ENCODE data around the gene POTEF. TPM values are rescaled to one million over a fixed set of nuclear protein-coding genes. Genes with fewer than 3 reads are reported as not detected.
"Not testable (repeated sequence)": the region's sequence is repeated elsewhere in the genome, so short reads cannot be mapped to it uniquely, and the experiment has no call there.

POTEF gene
- total RNA-seq = 0.30 TPM in 1 of 2 replicates, not detected in the other
- long read RNA-seq = 0 reads

GRCh38 chr2:130129120-130129829 is at the start of gene POTEF:
TSS of gene POTEF (minus strand) at chr2:130129222. CDS start at chr2:130120515, 8,707 bp downstream.
- H3K36me3 Mint-ChIP-seq (ENCODE audit: unreplicated experiment); H3K4me3 Mint-ChIP-seq (ENCODE audit: unreplicated experiment); H3K27me3 Mint-ChIP-seq (ENCODE audit: unreplicated experiment); H3K4me1 Mint-ChIP-seq (ENCODE audit: unreplicated experiment); H3K27ac Mint-ChIP-seq (ENCODE audit: unreplicated experiment); H3K9me3 Mint-ChIP-seq (ENCODE audit: unreplicated experiment): not testable (repeated sequence)
- DNase-seq (ENCODE audit: extremely low spot score, unreplicated experiment) = peak; percentile 49

GRCh38 chr2:130174866-130175265 is 45.8 kb upstream of the POTEF start:
- H3K4me3 Mint-ChIP-seq (ENCODE audit: unreplicated experiment); H3K4me1 Mint-ChIP-seq (ENCODE audit: unreplicated experiment); DNase-seq (ENCODE audit: extremely low spot score, unreplicated experiment); H3K9me3 Mint-ChIP-seq (ENCODE audit: unreplicated experiment); H3K27ac Mint-ChIP-seq (ENCODE audit: unreplicated experiment); H3K27me3 Mint-ChIP-seq (ENCODE audit: unreplicated experiment): not testable (repeated sequence)
- H3K36me3 Mint-ChIP-seq (ENCODE audit: unreplicated experiment) = peaks cover 20% of the 10 kb centered on the region

- Mint-ChIP-seq H3K27ac (ENCODE audit: unreplicated experiment) (no peak overlapping the region), H3K9me3 (ENCODE audit: unreplicated experiment) (no peaks in the 10 kb centered on the region), H3K27me3 (ENCODE audit: unreplicated experiment) (no peaks in the 10 kb centered on the region), H3K4me3 (ENCODE audit: unreplicated experiment) (no peak overlapping the region), H3K4me1 (ENCODE audit: unreplicated experiment) (no peaks in the 10 kb centered on the region), H3K36me3 (ENCODE audit: unreplicated experiment) (peaks cover 27% of the 10 kb centered on the region)
- no peak for DNase-seq (ENCODE audit: extremely low spot score, unreplicated experiment)
- no peak for TF ChIP-seq CTCF (IDR thresholded peaks at IDR 0.05)
Measured at GRCh38 chr2:130169896-130170295, 40.9 kb upstream of the POTEF start.

- H3K4me3 Mint-ChIP-seq (ENCODE audit: unreplicated experiment); H3K27ac Mint-ChIP-seq (ENCODE audit: unreplicated experiment); H3K27me3 Mint-ChIP-seq (ENCODE audit: unreplicated experiment); H3K4me1 Mint-ChIP-seq (ENCODE audit: unreplicated experiment); DNase-seq (ENCODE audit: extremely low spot score, unreplicated experiment); H3K9me3 Mint-ChIP-seq (ENCODE audit: unreplicated experiment): not testable (repeated sequence)
- peaks cover 32% of the 10 kb centered on the region for H3K36me3 Mint-ChIP-seq (ENCODE audit: unreplicated experiment)
Measured at GRCh38 chr2:130169163-130169562, 40.1 kb upstream of the POTEF start.

GRCh38 chr2:130166611-130167010 is 37.6 kb upstream of the POTEF start:
- not testable (repeated sequence) for H3K4me3 Mint-ChIP-seq (ENCODE audit: unreplicated experiment); DNase-seq (ENCODE audit: extremely low spot score, unreplicated experiment); H3K9me3 Mint-ChIP-seq (ENCODE audit: unreplicated experiment); H3K4me1 Mint-ChIP-seq (ENCODE audit: unreplicated experiment); H3K27ac Mint-ChIP-seq (ENCODE audit: unreplicated experiment); H3K27me3 Mint-ChIP-seq (ENCODE audit: unreplicated experiment)
- H3K36me3 Mint-ChIP-seq (ENCODE audit: unreplicated experiment) = peaks cover 24% of the 10 kb centered on the region

- H3K27me3 Mint-ChIP-seq (ENCODE audit: unreplicated experiment) = no peaks in the 10 kb centered on the region
- no peaks in the 10 kb centered on the region for H3K4me1 Mint-ChIP-seq (ENCODE audit: unreplicated experiment)
- no peak for TF ChIP-seq CTCF (IDR thresholded peaks at IDR 0.05)
- H3K4me3 Mint-ChIP-seq (ENCODE audit: unreplicated experiment) = no peak overlapping the region
- DNase-seq (ENCODE audit: extremely low spot score, unreplicated experiment) = no peak
- H3K27ac Mint-ChIP-seq (ENCODE audit: unreplicated experiment) = no peak overlapping the region
- no peaks in the 10 kb centered on the region for H3K9me3 Mint-ChIP-seq (ENCODE audit: unreplicated experiment)
- H3K36me3 Mint-ChIP-seq (ENCODE audit: unreplicated experiment) = peaks cover 22% of the 10 kb centered on the region
Measured at GRCh38 chr2:130165293-130166016, 36.4 kb upstream of the POTEF start.

GRCh38 chr2:130162968-130163367 is 33.9 kb upstream of the POTEF start:
- Mint-ChIP-seq H3K27ac (ENCODE audit: unreplicated experiment) (no peak overlapping the region), H3K27me3 (ENCODE audit: unreplicated experiment) (no peaks in the 10 kb centered on the region), H3K4me3 (ENCODE audit: unreplicated experiment) (no peak overlapping the region), H3K9me3 (ENCODE audit: unreplicated experiment) (no peaks in the 10 kb centered on the region), H3K4me1 (ENCODE audit: unreplicated experiment) (no peaks in the 10 kb centered on the region), H3K36me3 (ENCODE audit: unreplicated experiment) (peaks cover 25% of the 10 kb centered on the region)
- no peak for TF ChIP-seq CTCF (IDR thresholded peaks at IDR 0.05)
- no peak for DNase-seq (ENCODE audit: extremely low spot score, unreplicated experiment)

- not testable (repeated sequence) for DNase-seq (ENCODE audit: extremely low spot score, unreplicated experiment); H3K4me1 Mint-ChIP-seq (ENCODE audit: unreplicated experiment); H3K9me3 Mint-ChIP-seq (ENCODE audit: unreplicated experiment); H3K4me3 Mint-ChIP-seq (ENCODE audit: unreplicated experiment); H3K27ac Mint-ChIP-seq (ENCODE audit: unreplicated experiment); H3K27me3 Mint-ChIP-seq (ENCODE audit: unreplicated experiment)
- peaks cover 20% of the 10 kb centered on the region for H3K36me3 Mint-ChIP-seq (ENCODE audit: unreplicated experiment)
Measured at GRCh38 chr2:130162486-130162885, 33.5 kb upstream of the POTEF start.

- H3K36me3 Mint-ChIP-seq (ENCODE audit: unreplicated experiment) = peaks cover 12% of the 10 kb centered on the region
- not testable (repeated sequence) for H3K4me3 Mint-ChIP-seq (ENCODE audit: unreplicated experiment); H3K27me3 Mint-ChIP-seq (ENCODE audit: unreplicated experiment); H3K4me1 Mint-ChIP-seq (ENCODE audit: unreplicated experiment); H3K9me3 Mint-ChIP-seq (ENCODE audit: unreplicated experiment); DNase-seq (ENCODE audit: extremely low spot score, unreplicated experiment); H3K27ac Mint-ChIP-seq (ENCODE audit: unreplicated experiment)
Measured at GRCh38 chr2:130160838-130161705, 32.0 kb upstream of the POTEF start.

Measured in osteocyte (in vitro differentiated cells).